ENCODE data around the gene ANKRD63.

ANKRD63 gene

GRCh38 chr15:40286794-40287193 lies 3.9 kb upstream of the ANKRD63 start:
- TF ChIP-seq, protein P1, sequence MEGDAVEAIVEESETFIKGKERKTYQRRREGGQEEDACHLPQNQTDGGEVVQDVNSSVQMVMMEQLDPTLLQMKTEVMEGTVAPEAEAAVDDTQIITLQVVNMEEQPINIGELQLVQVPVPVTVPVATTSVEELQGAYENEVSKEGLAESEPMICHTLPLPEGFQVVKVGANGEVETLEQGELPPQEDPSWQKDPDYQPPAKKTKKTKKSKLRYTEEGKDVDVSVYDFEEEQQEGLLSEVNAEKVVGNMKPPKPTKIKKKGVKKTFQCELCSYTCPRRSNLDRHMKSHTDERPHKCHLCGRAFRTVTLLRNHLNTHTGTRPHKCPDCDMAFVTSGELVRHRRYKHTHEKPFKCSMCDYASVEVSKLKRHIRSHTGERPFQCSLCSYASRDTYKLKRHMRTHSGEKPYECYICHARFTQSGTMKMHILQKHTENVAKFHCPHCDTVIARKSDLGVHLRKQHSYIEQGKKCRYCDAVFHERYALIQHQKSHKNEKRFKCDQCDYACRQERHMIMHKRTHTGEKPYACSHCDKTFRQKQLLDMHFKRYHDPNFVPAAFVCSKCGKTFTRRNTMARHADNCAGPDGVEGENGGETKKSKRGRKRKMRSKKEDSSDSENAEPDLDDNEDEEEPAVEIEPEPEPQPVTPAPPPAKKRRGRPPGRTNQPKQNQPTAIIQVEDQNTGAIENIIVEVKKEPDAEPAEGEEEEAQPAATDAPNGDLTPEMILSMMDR (IDR thresholded peaks at IDR 0.05; ENCODE audit: control insufficient read depth, insufficient read depth, low read depth, low read length, missing control alignments), result no peak
- no peak for DNase-seq (ENCODE audit: low read depth)
- no peak overlapping the region for H3K4me3 ChIP-seq (ENCODE audit: control insufficient read depth, low read depth, low read length)

DNA sequence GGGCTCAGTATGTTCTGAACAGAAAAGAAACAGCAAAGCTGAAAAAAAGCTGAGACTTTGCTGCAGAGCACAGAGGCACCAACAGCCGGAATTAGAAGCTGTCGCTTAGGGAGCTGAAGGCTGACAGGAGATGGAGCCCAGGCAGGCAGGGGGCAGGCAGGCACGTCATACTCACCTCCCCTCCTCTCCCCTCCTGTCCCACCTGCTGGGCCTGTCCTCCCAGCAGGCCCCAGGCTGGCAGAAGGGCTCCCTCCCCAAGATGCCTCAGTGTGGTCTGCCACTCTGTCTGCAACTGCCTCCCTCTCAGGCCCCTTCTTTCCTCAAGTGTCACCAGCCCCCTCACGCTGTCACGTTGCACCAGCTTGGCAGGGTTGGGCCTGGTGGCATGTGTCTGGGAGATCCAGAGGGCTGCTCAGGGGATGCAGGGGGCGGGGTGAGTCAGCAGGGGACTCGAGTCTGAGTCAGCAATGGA lies 3.2 kb upstream of the ANKRD63 start:
- H3K4me3 ChIP-seq (ENCODE audit: control insufficient read depth, low read depth, low read length), result no peak overlapping the region
- no peak for DNase-seq (ENCODE audit: low read depth)
- TF ChIP-seq, protein P1 (IDR thresholded peaks at IDR 0.05; ENCODE audit: control insufficient read depth, insufficient read depth, low read depth, low read length, missing control alignments), result no peak

GRCh38 chr15:40285554-40286011 lies 2.7 kb upstream of the ANKRD63 start:
- no peak for DNase-seq (ENCODE audit: low read depth)
- no peak overlapping the region for H3K4me3 ChIP-seq (ENCODE audit: control insufficient read depth, low read depth, low read length)
- TF ChIP-seq, protein P1 (IDR thresholded peaks at IDR 0.05; ENCODE audit: control insufficient read depth, insufficient read depth, low read depth, low read length, missing control alignments), result no peak

- H3K4me3 ChIP-seq (ENCODE audit: control insufficient read depth, low read depth, low read length), result no peak overlapping the region
- no peak for DNase-seq (ENCODE audit: low read depth)
- TF ChIP-seq, protein P1 (IDR thresholded peaks at IDR 0.05; ENCODE audit: control insufficient read depth, insufficient read depth, low read depth, low read length, missing control alignments), result no peak
Observed at GRCh38 chr15:40285151-40285550, 2.3 kb upstream of the ANKRD63 start.

DNA sequence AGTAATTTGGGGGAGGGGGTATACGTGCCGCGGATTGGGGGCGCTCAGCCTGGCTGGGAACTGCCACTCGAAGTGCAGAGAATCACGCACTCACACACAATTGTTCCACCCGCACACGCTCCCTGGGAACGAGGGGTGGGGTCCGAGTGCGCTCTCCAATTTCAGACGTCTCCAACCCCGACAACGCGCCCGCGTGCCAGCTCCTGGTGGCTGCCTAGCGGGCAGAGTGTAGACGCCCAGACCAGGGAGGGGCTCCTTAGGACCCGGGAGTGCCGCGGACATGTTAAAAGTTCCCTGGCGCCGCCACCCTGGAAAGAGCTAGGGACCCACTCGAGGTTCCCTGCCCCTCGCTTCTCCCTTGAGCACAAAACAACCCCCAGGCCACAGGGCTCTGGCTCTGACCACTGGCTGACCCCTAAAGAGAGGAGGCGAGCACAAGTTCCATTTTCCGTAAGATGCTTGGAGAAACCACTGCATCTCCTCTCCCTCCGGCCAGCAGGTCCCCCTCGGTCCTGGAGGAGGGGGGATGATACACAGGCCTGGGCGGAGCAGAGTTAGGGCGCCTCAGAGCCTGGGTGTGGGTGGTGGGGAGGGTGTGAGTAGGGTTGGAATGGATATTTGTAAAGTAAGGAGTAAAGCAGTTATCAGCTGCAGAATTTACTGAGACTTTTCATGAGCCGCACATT lies 894 bp upstream of the ANKRD63 start:
- no peak for DNase-seq (ENCODE audit: low read depth)
- no peak overlapping the region for H3K4me3 ChIP-seq (ENCODE audit: control insufficient read depth, low read depth, low read length)
- TF ChIP-seq, protein P1 (IDR thresholded peaks at IDR 0.05; ENCODE audit: control insufficient read depth, insufficient read depth, low read depth, low read length, missing control alignments), result no peak

- peak overlapping the region; percentile 13 for H3K4me3 ChIP-seq (ENCODE audit: control insufficient read depth, low read depth, low read length)
- TF ChIP-seq, protein P1 (IDR thresholded peaks at IDR 0.05; ENCODE audit: control insufficient read depth, insufficient read depth, low read depth, low read length, missing control alignments), result no peak
- DNase-seq (ENCODE audit: low read depth), result no peak
Observed at GRCh38 chr15:40282147-40282868, 556 bp downstream of the ANKRD63 start.

Measured in AG09309 (cell line).